Amniotic epithelial cell (primary cell): ENCODE results near the gene POP5.
A peak's percentile ranks its signal among the peaks of the same experiment; 100 is the strongest.
"Not testable (repeated sequence)": the region's sequence is repeated elsewhere in the genome, so short reads cannot be mapped to it uniquely, and the experiment has no call there.

Experiments used
- DNase-seq: peaks from one replicate; pipeline ENCODE4 v3.0.0-alpha.2; 2010; ENCODE audit warnings: low read depth

The POP5 gene

GRCh38 chr12:120580787-120581723, at the start of gene POP5:
Gene POP5 (minus strand): TSS chr12:120581402. CDS start chr12:120581362, 40 bp downstream.
- peak; percentile 96 for DNase-seq

GRCh38 chr12:120630104-120630892, 49.1 kb upstream of the POP5 start:
- DNase-seq: no peak

GRCh38 chr12:120628919-120629318, 47.7 kb upstream of the POP5 start:
- peak; percentile 10 for DNase-seq

- DNase-seq: peak; percentile 4
Observed at GRCh38 chr12:120625557-120626419, 44.6 kb upstream of the POP5 start.

- no peak for DNase-seq
Observed at GRCh38 chr12:120620624-120621023, 39.4 kb upstream of the POP5 start.

DNA sequence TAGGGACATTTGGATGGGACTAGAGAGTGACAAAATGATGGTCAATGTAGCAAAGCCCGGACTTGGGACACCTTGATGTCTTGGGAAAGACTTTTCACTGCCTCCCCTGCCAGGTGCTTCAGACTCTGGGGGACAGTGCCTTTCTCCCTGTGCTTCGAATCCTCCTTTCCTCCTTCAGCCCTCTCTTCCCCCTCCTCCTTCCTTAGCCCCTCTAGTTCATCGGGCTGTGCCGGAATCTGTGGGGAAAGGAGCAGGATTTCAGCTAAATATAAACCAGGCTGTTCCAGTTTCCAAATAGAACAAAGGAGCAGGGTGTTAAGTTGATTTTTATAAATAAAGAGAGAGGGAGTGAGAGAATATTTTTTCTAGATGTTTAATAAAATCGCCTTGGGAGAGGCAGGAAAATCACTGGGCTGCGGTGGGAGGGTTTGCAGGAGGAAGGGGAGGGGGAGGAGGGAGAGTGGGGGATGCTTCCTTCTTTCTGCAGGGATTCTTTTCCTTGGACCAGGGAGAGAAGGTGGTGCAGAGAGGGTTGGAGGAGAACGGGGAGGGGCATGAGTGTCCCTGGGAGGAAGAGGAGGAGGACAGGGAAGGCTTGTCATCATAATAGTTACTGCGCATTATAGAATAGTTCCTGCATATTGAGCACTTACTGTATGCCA, 37.9 kb upstream of the POP5 start:
- DNase-seq: no peak

DNA sequence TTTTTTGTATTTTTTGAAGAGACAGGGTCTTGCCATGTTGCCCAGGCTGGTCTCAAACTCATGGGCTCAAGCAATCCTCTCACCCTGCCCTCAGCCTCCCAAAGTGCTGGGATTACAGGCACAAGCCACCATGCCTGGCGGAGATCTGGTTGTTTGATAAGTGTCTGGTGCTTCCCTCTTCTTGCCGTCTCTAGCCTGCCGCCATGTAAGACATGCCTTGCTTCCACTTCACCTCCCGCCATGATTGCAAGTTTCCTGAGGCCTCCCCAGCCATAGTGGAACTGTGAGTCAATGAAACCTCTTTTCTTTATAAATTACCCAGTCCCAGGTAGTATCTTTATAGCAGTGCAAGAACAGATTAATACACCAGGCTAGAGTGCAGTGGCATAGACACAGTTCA, 36.6 kb upstream of the POP5 start:
- DNase-seq: not testable (repeated sequence)

- DNase-seq: not testable (repeated sequence)
Observed at GRCh38 chr12:120617193-120617592, 36.0 kb upstream of the POP5 start.

DNA sequence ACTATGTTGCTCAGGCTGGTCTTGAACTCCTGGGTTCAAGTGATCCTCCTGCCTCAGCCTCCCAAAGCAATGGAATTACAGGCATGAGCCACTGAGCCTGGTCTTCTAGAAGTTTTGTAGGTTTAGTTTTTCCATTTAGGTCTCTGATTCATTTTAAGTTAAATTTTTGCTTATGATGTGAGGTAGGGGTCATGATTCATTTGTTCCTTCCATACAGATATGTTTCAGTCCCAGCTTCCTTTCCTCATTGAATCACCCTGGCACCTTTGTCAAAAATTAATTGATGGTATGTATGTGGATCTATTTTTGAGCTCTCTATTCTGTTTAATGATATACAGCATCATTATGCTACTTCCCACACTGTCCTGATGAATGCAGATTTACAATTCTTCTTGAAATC, 33.6 kb upstream of the POP5 start:
- no peak for DNase-seq

- DNase-seq: not testable (repeated sequence)
Observed at GRCh38 chr12:120611534-120611933, 30.3 kb upstream of the POP5 start.

- DNase-seq: no peak
Observed at GRCh38 chr12:120610560-120610959, 29.4 kb upstream of the POP5 start.

GRCh38 chr12:120602416-120602815, 21.2 kb upstream of the POP5 start:
- DNase-seq: peak; percentile 40

- DNase-seq: no peak
Observed at GRCh38 chr12:120599672-120600552, 18.7 kb upstream of the POP5 start.

DNA sequence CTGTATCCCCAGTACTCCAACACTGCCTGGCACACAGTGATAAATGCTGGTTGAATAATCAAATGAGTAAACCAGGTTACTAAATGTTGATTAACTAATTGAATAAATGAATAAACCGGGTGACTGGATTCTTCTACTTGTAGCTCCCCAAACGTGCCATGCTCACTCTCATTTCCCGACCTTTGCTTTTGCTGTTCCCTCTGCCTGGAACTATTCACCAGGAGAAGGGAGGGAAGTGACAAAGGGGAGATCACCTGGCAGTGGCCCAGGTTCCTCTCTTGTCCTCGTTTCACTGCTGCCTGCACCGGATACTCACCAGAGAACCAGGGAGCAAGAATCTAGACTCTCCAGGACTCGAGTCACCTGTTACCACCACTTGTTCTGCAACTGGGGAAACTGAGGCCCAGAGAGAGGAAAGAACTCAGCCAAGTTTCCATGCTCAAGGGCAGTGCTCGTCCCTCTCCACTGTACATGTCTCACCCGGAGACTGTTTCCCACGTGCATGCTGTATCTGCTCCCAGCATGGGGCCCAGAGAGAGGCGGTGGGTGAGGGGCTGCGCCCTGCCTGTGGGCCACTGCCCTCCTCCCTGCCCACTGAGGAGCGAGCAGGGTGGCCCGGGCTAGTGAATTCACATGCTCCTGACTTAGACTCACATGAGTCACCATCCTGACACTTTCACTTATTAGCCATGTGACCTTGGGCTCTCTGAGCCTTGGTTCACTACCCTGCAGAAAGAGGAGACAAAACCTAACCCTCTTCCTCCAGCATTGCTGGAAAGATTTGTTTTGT, 17.7 kb upstream of the POP5 start:
- peak; percentile 51 for DNase-seq

DNA sequence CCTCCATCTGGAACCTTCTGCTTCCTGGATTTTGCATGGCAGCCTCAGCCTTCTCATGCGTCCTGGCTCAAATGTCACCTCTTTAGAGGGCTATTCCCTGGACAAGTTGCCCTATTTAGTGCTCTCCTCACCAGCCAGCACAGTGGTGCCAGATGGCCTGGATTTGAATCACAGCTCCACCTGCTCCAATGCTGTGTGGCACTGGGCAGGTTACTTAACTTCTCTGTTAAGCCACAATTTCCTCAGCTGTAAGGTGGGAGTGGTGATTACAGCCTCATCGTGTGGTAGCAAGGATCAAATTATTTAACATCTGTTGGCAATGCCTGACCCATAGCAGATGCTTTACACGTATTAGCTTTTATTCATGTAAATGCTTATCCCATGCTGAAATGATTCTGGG, 16.7 kb upstream of the POP5 start:
- no peak for DNase-seq

DNA sequence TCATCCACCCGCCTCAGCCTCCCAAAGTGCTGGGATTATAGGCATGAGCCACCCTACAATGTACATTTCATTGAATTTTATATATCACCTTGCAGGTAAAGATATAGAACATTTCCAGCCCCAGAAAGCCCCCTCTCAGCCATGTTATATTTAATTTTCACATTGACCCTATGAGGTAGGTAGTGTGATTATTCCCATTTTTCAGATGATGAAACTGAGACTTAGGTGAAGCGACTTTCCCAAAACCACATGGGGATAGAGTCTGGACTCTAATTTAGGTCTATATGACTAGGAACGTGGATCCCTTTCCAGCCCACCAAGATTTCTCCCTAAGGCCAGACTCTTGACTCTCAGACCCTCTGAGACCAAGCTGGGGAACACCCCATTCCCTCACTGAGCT, 15.7 kb upstream of the POP5 start:
- DNase-seq: no peak

GRCh38 chr12:120592121-120593049, 11.2 kb upstream of the POP5 start:
- no peak for DNase-seq

GRCh38 chr12:120590741-120591407, 9.7 kb upstream of the POP5 start:
- no peak for DNase-seq
